Suprapubic skin (tissue), 4 donors: Measurements from ENCODE around the gene CAPN8. TPM values are rescaled to one million over a fixed set of nuclear protein-coding genes. Genes with fewer than 3 reads are reported as not detected.
"Not testable (repeated sequence)": the region's sequence is repeated elsewhere in the genome, so short reads cannot be mapped to it uniquely, and the experiment has no call there.

Experiments used
- DNase-seq, 2 donors: peaks; one replicate each; pipeline ENCODE4 v3.0.0-alpha.2; 2019; ENCODE audit warnings: low spot score in 2 of 2
- H3K27ac ChIP-seq: fragments of 200-600 bp; sonication (generic); one replicate; pipeline ENCODE4 v1.5.1; 2019
- H3K27me3 ChIP-seq: fragments of 200-600 bp; sonication (generic); one replicate; pipeline ENCODE4 v1.5.1; 2019
- H3K36me3 ChIP-seq: fragments of 200-600 bp; sonication (generic); one replicate; pipeline ENCODE4 v1.5.1; 2019
- H3K4me1 ChIP-seq: fragments of 200-600 bp; sonication (generic); one replicate; pipeline ENCODE4 v1.5.1; 2019
- H3K4me3 ChIP-seq: fragments of 200-600 bp; sonication (generic); one replicate; pipeline ENCODE4 v1.5.1; 2019; ENCODE audit warnings: mild to moderate bottlenecking
- H3K9me3 ChIP-seq: fragments of 200-600 bp; sonication (generic); one replicate; pipeline ENCODE4 v1.5.1; 2019
- CTCF ChIP-seq, 2 donors: fragments of 200-600 bp in 1 of 2; fragments of 450-650 bp in 1 of 2; sonication (generic) in 1 of 2; IDR thresholded peaks; one replicate each; pipeline ENCODE4 v1.5.1; 2016 to 2019; ENCODE audit warnings: antibody characterized with exemption in 2 of 2, mild to moderate bottlenecking in 1 of 2, moderate library complexity in 1 of 2
- EP300 ChIP-seq: sonication (generic); formaldehyde crosslinking; IDR thresholded peaks from one replicate; pipeline ENCODE4 v1.6.1; 2017; ENCODE audit warnings: antibody characterized with exemption
- POLR2A ChIP-seq, 2 donors: fragments of 450-650 bp; IDR thresholded peaks; one replicate each; pipeline ENCODE4 v1.6.1; 2017; ENCODE audit warnings: antibody characterized with exemption in 2 of 2, mild to moderate bottlenecking in 2 of 2, moderate library complexity in 2 of 2
- POLR2AphosphoS5 ChIP-seq, 3 donors: sonication (generic); formaldehyde crosslinking; IDR thresholded peaks; one replicate each; pipeline ENCODE4 v1.6.1; 2017; ENCODE audit warnings: antibody characterized with exemption in 3 of 3
- whole genome bisulfite sequencing: methylation state at CpG from one replicate; pipeline ENCODE4 v1.1.5; 2018; 5-methylcytosine and 5-hydroxymethylcytosine counted together
- total RNA-seq, 4 donors: library from RNA; depleted of rRNA; stranded (reverse); fragments of >200 nt; gene quantifications; one replicate each; pipeline ENCODE4 v1.1.0, GENCODE V29; 2016

The CAPN8 gene
- total RNA-seq, 4 donors from 2014 or later, result 1.5 to 3.9 (median 2.7) TPM

- TF ChIP-seq CTCF (IDR thresholded peaks at IDR 0.05), result no peak
- no peak for TF ChIP-seq POLR2AphosphoS5 (IDR thresholded peaks at IDR 0.05)
- TF ChIP-seq EP300, result no peak
- no peak for TF ChIP-seq POLR2A (IDR thresholded peaks at IDR 0.05)
These were observed 140.5 kb downstream of the CAPN8 start for GRCh38 chr1:223524930-223525451.

GRCh38 chr1:223521150-223521549 is 144.4 kb downstream of the CAPN8 start:
- Histone ChIP-seq H3K9me3 (no peaks in the 10 kb centered on the region), H3K4me3 (no peak overlapping the region), H3K27ac (no peak overlapping the region), H3K4me1 (no peaks in the 10 kb centered on the region), H3K36me3 (no peaks in the 10 kb centered on the region), H3K27me3 (no peaks in the 10 kb centered on the region)
- TF ChIP-seq EP300 (no peak), POLR2AphosphoS5 (IDR thresholded peaks at IDR 0.05) (no peak), POLR2A (IDR thresholded peaks at IDR 0.05) (no peak), CTCF (IDR thresholded peaks at IDR 0.05) (no peak)
- 91% methylated on average over 2 of the region's 2 CpGs for WGBS
- no peak for DNase-seq

More at GRCh38 chr1:223524930-223525451, 140.5 kb downstream of the CAPN8 start:
- DNase-seq, result no peak
- 69% methylated on average over 4 of the region's 4 CpGs for WGBS
- H3K27me3 ChIP-seq, result no peaks in the 10 kb centered on the region
- no peaks in the 10 kb centered on the region for H3K4me1 ChIP-seq
- no peak overlapping the region for H3K27ac ChIP-seq
- H3K9me3 ChIP-seq, result no peaks in the 10 kb centered on the region
- no peaks in the 10 kb centered on the region for H3K36me3 ChIP-seq
- H3K4me3 ChIP-seq, result no peak overlapping the region

GRCh38 chr1:223520200-223520599 is 145.3 kb downstream of the CAPN8 start:
- H3K36me3 ChIP-seq, result no peaks in the 10 kb centered on the region
- H3K4me1 ChIP-seq, result no peaks in the 10 kb centered on the region
- DNase-seq, result no peak
- 80% methylated on average over 4 of the region's 4 CpGs for WGBS
- H3K27ac ChIP-seq, result no peak overlapping the region
- H3K9me3 ChIP-seq, result no peaks in the 10 kb centered on the region
- peaks cover 4% of the 10 kb centered on the region for H3K27me3 ChIP-seq
- no peak overlapping the region for H3K4me3 ChIP-seq
- TF ChIP-seq CTCF (IDR thresholded peaks at IDR 0.05) (no peak), POLR2AphosphoS5 (IDR thresholded peaks at IDR 0.05) (no peak), POLR2A (IDR thresholded peaks at IDR 0.05) (no peak), EP300 (no peak)

- H3K4me1 ChIP-seq, result no peaks in the 10 kb centered on the region
These were observed 146.4 kb downstream of the CAPN8 start for GRCh38 chr1:223519116-223519515.

GRCh38 chr1:223518553-223518952 is 146.9 kb downstream of the CAPN8 start:
- H3K9me3 ChIP-seq, H3K4me3 ChIP-seq, H3K36me3 ChIP-seq, DNase-seq, H3K4me1 ChIP-seq, H3K27me3 ChIP-seq, H3K27ac ChIP-seq: not testable (repeated sequence)
- WGBS, result 71% methylated on average over 1 of the region's 1 CpG

More at GRCh38 chr1:223519116-223519515, 146.4 kb downstream of the CAPN8 start:
- whole genome bisulfite sequencing, result 92% methylated on average over 2 of the region's 2 CpGs
- Histone ChIP-seq H3K9me3 (no peaks in the 10 kb centered on the region), H3K36me3 (no peaks in the 10 kb centered on the region), H3K27me3 (peaks cover 6% of the 10 kb centered on the region), H3K27ac (no peak overlapping the region), H3K4me3 (no peak overlapping the region)
- TF ChIP-seq POLR2A (IDR thresholded peaks at IDR 0.05), result no peak
- no peak for TF ChIP-seq CTCF (IDR thresholded peaks at IDR 0.05)
- no peak for TF ChIP-seq POLR2AphosphoS5 (IDR thresholded peaks at IDR 0.05)
- no peak for TF ChIP-seq EP300
- no peak for DNase-seq

- Histone ChIP-seq H3K27ac (no peak overlapping the region), H3K27me3 (peaks cover 6% of the 10 kb centered on the region), H3K36me3 (no peaks in the 10 kb centered on the region), H3K9me3 (no peaks in the 10 kb centered on the region), H3K4me3 (no peak overlapping the region), H3K4me1 (no peaks in the 10 kb centered on the region)
- 22% methylated on average over 4 of the region's 7 CpGs for WGBS
- TF ChIP-seq EP300, result no peak
- no peak for DNase-seq
These were observed 149.6 kb downstream of the CAPN8 start for GRCh38 chr1:223515926-223516325.
